ENCODE measurements around the gene ARID1B.

DNA sequence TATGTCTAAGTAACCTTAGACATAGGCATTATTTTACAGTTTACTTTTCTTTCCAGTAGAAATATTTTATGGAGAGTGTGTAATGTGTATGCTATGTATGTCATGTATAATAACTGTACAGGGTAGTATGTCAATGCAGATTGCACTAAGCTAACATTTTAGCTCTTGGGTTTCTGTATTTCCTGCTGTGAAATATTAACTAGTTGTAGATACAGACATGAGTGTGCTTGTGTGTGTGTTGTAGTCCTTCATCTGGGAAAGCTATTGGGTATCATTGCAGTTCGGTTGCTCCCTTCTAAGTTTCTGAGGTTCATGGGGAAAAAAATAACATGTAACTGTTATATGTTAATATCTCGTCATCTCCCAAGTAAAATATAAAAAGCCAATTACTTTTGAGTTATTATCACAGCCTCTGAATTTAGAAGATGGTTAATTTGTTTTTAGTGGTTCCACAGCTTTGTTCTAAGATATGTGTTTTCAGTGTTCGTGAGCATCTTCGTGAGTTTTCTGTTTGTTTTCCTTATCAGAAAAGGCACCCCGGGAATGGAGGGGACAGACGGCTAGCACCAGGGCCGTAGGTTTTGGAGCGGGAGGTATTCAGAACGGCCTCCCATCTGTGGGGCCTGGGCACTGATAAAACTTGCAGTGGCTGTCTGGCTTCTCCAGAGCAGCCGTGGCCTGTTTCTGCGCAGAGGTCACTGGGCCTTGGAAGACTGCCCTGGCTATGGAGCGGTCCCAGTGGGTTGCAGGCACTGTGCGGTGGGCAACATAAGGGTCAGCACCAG is 215.0 kb downstream of the ARID1B start:
- TF ChIP-seq, protein P1, sequence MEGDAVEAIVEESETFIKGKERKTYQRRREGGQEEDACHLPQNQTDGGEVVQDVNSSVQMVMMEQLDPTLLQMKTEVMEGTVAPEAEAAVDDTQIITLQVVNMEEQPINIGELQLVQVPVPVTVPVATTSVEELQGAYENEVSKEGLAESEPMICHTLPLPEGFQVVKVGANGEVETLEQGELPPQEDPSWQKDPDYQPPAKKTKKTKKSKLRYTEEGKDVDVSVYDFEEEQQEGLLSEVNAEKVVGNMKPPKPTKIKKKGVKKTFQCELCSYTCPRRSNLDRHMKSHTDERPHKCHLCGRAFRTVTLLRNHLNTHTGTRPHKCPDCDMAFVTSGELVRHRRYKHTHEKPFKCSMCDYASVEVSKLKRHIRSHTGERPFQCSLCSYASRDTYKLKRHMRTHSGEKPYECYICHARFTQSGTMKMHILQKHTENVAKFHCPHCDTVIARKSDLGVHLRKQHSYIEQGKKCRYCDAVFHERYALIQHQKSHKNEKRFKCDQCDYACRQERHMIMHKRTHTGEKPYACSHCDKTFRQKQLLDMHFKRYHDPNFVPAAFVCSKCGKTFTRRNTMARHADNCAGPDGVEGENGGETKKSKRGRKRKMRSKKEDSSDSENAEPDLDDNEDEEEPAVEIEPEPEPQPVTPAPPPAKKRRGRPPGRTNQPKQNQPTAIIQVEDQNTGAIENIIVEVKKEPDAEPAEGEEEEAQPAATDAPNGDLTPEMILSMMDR (IDR thresholded peaks at IDR 0.05), result no peak
- no peak for TF ChIP-seq POLR2A (IDR thresholded peaks at IDR 0.05)
